DOHH2 (cell line): Measurements from ENCODE around the gene UBE3A.

ENCODE experiments used
- CTCF ChIP-seq: fragments of 200-600 bp; sonication (generic); IDR thresholded peaks from one replicate; pipeline ENCODE4 v1.5.1; 2014; ENCODE audit warnings: antibody characterized with exemption, mild to moderate bottlenecking, low read depth, low read length; ENCODE audit not compliant: poor library complexity, severe bottlenecking
- EZH2phosphoT487 ChIP-seq: fragments of 200-600 bp; sonication (generic); IDR thresholded peaks from 2 replicates; pipeline ENCODE4 v1.6.1; 2017; ENCODE audit warnings: borderline replicate concordance, mild to moderate bottlenecking, antibody characterized with exemption, low read length, moderate library complexity, mixed read lengths

GRCh38 chr15:25424073-25424472 is 14.8 kb downstream of the UBE3A start:
- TF ChIP-seq CTCF (no peak), EZH2phosphoT487 (no peak)
